ENCODE measurements around the gene PAFAH1B1. TPM values are rescaled to one million over a fixed set of nuclear protein-coding genes. Genes with fewer than 3 reads are reported as not detected.
A peak's percentile ranks its signal among the peaks of the same experiment; 100 is the strongest.

The PAFAH1B1 gene
- total RNA-seq, 1 experiment from 2014 or later: 114 TPM

- no peaks in the 10 kb centered on the region for H3K36me3 Mint-ChIP-seq
- H3K4me1 Mint-ChIP-seq: peaks cover 52% of the 10 kb centered on the region
- no peaks in the 10 kb centered on the region for H3K9me3 Mint-ChIP-seq
- ChIA-PET POLR2A (interaction anchor here (1.4 kb wide), 1 partner anchor 15 kb away, joined by 4 read pairs; no protein-coding TSS in a partner anchor), CTCF (interaction anchor here (0.5 to 2.0 kb wide), 5 partner anchors 12 to 356 kb away, joined by 3 to 5 read pairs (median 4); partner anchors contain the start of gene CCDC92B)
- H3K27me3 Mint-ChIP-seq (ENCODE audit: low read depth): peaks cover 7% of the 10 kb centered on the region
- TF ChIP-seq FOXK1 (CRISPR knock-in tag; IDR thresholded peaks at IDR 0.05): no peak
- TF ChIP-seq USF1 (CRISPR knock-in tag; IDR thresholded peaks at IDR 0.05): no peak
- TF ChIP-seq, protein P1, sequence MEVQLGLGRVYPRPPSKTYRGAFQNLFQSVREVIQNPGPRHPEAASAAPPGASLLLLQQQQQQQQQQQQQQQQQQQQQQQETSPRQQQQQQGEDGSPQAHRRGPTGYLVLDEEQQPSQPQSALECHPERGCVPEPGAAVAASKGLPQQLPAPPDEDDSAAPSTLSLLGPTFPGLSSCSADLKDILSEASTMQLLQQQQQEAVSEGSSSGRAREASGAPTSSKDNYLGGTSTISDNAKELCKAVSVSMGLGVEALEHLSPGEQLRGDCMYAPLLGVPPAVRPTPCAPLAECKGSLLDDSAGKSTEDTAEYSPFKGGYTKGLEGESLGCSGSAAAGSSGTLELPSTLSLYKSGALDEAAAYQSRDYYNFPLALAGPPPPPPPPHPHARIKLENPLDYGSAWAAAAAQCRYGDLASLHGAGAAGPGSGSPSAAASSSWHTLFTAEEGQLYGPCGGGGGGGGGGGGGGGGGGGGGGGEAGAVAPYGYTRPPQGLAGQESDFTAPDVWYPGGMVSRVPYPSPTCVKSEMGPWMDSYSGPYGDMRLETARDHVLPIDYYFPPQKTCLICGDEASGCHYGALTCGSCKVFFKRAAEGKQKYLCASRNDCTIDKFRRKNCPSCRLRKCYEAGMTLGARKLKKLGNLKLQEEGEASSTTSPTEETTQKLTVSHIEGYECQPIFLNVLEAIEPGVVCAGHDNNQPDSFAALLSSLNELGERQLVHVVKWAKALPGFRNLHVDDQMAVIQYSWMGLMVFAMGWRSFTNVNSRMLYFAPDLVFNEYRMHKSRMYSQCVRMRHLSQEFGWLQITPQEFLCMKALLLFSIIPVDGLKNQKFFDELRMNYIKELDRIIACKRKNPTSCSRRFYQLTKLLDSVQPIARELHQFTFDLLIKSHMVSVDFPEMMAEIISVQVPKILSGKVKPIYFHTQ (CRISPR knock-in tag; IDR thresholded peaks at IDR 0.05): no peak
- peak; percentile 37; the same call in 1 of the 2 replicates for TF ChIP-seq FOXP1 (CRISPR knock-in tag; IDR thresholded peaks at IDR 0.05; ENCODE audit: borderline replicate concordance)
- TF ChIP-seq, protein P2, sequence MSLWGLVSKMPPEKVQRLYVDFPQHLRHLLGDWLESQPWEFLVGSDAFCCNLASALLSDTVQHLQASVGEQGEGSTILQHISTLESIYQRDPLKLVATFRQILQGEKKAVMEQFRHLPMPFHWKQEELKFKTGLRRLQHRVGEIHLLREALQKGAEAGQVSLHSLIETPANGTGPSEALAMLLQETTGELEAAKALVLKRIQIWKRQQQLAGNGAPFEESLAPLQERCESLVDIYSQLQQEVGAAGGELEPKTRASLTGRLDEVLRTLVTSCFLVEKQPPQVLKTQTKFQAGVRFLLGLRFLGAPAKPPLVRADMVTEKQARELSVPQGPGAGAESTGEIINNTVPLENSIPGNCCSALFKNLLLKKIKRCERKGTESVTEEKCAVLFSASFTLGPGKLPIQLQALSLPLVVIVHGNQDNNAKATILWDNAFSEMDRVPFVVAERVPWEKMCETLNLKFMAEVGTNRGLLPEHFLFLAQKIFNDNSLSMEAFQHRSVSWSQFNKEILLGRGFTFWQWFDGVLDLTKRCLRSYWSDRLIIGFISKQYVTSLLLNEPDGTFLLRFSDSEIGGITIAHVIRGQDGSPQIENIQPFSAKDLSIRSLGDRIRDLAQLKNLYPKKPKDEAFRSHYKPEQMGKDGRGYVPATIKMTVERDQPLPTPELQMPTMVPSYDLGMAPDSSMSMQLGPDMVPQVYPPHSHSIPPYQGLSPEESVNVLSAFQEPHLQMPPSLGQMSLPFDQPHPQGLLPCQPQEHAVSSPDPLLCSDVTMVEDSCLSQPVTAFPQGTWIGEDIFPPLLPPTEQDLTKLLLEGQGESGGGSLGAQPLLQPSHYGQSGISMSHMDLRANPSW (CRISPR knock-in tag; conservative IDR thresholded peaks at IDR 0.05; ENCODE audit: low read depth): no peak
- no peak for TF ChIP-seq GABPB1 (CRISPR knock-in tag; IDR thresholded peaks at IDR 0.05)
- TF ChIP-seq, protein P3, sequence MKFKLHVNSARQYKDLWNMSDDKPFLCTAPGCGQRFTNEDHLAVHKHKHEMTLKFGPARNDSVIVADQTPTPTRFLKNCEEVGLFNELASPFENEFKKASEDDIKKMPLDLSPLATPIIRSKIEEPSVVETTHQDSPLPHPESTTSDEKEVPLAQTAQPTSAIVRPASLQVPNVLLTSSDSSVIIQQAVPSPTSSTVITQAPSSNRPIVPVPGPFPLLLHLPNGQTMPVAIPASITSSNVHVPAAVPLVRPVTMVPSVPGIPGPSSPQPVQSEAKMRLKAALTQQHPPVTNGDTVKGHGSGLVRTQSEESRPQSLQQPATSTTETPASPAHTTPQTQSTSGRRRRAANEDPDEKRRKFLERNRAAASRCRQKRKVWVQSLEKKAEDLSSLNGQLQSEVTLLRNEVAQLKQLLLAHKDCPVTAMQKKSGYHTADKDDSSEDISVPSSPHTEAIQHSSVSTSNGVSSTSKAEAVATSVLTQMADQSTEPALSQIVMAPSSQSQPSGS (CRISPR knock-in tag; IDR thresholded peaks at IDR 0.05; ENCODE audit: borderline replicate concordance, low read depth): no peak
- 0 out of 2 replicates have a peak, but pooled peaks have one; percentile 27 for TF ChIP-seq ZNF423 (CRISPR knock-in tag; IDR thresholded peaks at IDR 0.05)
- no peak for TF ChIP-seq ZBTB43 (CRISPR knock-in tag; IDR thresholded peaks at IDR 0.05)
- no peak for TF ChIP-seq ZNF671 (CRISPR knock-in tag; IDR thresholded peaks at IDR 0.05)
- ATAC-seq: peak; percentile 4
- DNase-seq (ENCODE audit: low spot score): no peak
- H3K27ac Mint-ChIP-seq: peak overlapping the region; percentile 23; the same call in 1 of the 2 replicates
- peak overlapping the region; percentile 22; the same call in 1 of the 2 replicates for H3K4me3 Mint-ChIP-seq
Observed at GRCh38 chr17:2709183-2709661, 115.8 kb downstream of the PAFAH1B1 start.

- peak overlapping the region; percentile 70; the same call in 1 of the 2 replicates for H3K27ac Mint-ChIP-seq
- peaks cover 7% of the 10 kb centered on the region for H3K27me3 Mint-ChIP-seq (ENCODE audit: low read depth)
- no peak for TF ChIP-seq ZNF317 (CRISPR knock-in tag; IDR thresholded peaks at IDR 0.05; ENCODE audit: borderline replicate concordance, low read depth)
- no peak for TF ChIP-seq HMGA2 (CRISPR knock-in tag; IDR thresholded peaks at IDR 0.05)
- no peak for TF ChIP-seq NFYB (CRISPR knock-in tag; conservative IDR thresholded peaks at IDR 0.05; ENCODE audit: low read depth)
- no peak for TF ChIP-seq NFATC4 (CRISPR knock-in tag; IDR thresholded peaks at IDR 0.05)
- H3K4me1 Mint-ChIP-seq: peaks cover 45% of the 10 kb centered on the region
- no peaks in the 10 kb centered on the region for H3K36me3 Mint-ChIP-seq
- peak overlapping the region; percentile 76 for H3K4me3 Mint-ChIP-seq
- ChIA-PET CTCF (interaction anchor here (0.7 to 2.0 kb wide), 12 partner anchors 8 to 1549 kb away, joined by 3 to 10 read pairs (median 4); partner anchors contain the start of gene CCDC92B), POLR2A (interaction anchor here (0.6 to 1.4 kb wide), 3 partner anchors 14 to 231 kb away, joined by 3 to 4 read pairs (median 3); no protein-coding TSS in a partner anchor)
- DNase-seq (ENCODE audit: low spot score) (no peak), ATAC-seq (no peak)
- no peaks in the 10 kb centered on the region for H3K9me3 Mint-ChIP-seq
Observed at GRCh38 chr17:2710071-2710802, 116.8 kb downstream of the PAFAH1B1 start.

Measured in WTC11 (cell line).